DLD1 (cell line): Measurements from ENCODE around the gene RPS6KA5.
"Not testable (repeated sequence)": the region's sequence is repeated elsewhere in the genome, so short reads cannot be mapped to it uniquely, and the experiment has no call there.

ENCODE experiments used
- in situ Hi-C: cut with HindIII; loops from 2 replicates; pipeline ENCODE4 v1.10.0; 2017; ENCODE audit warnings: low sequenced_read_pairs

RPS6KA5 gene

GRCh38 chr14:91067186-91067585 lies 6.7 kb upstream of the RPS6KA5 start:
- in situ Hi-C loops: no loop called here

GRCh38 chr14:91065266-91065665 lies 4.8 kb upstream of the RPS6KA5 start:
- in situ Hi-C loops: no loop called here

- in situ Hi-C loops: no loop called here
These were observed 2.7 kb upstream of the RPS6KA5 start for GRCh38 chr14:91063119-91063518.

GRCh38 chr14:91062600-91062999 lies 2.2 kb upstream of the RPS6KA5 start:
- in situ Hi-C loops: no loop called here

- in situ Hi-C loops: no loop called here
These were observed 831 bp upstream of the RPS6KA5 start for GRCh38 chr14:91061056-91061887.

- in situ Hi-C loops: no loop called here
These were observed 678 bp downstream of the RPS6KA5 start for GRCh38 chr14:91059576-91060350.

- in situ Hi-C loops: no loop called here
These were observed 2.3 kb downstream of the RPS6KA5 start for GRCh38 chr14:91058042-91058581.

GRCh38 chr14:91056361-91056760 lies 4.1 kb downstream of the RPS6KA5 start:
- in situ Hi-C loops: no loop called here

- in situ Hi-C loops: no loop called here
These were observed 5.4 kb downstream of the RPS6KA5 start for GRCh38 chr14:91055016-91055415.

- in situ Hi-C loops: no loop called here
These were observed 11.8 kb downstream of the RPS6KA5 start for GRCh38 chr14:91048676-91049075.

- in situ Hi-C loops: no loop called here
These were observed 12.2 kb downstream of the RPS6KA5 start for GRCh38 chr14:91048265-91048664.

GRCh38 chr14:91047174-91047753 lies 13.2 kb downstream of the RPS6KA5 start:
- in situ Hi-C loops: no loop called here

GRCh38 chr14:91046488-91047072 lies 13.9 kb downstream of the RPS6KA5 start:
- in situ Hi-C loops: no loop called here

- in situ Hi-C loops: no loop called here
These were observed 19.0 kb downstream of the RPS6KA5 start for GRCh38 chr14:91041450-91041849.

GRCh38 chr14:91040545-91040944 lies 19.9 kb downstream of the RPS6KA5 start:
- in situ Hi-C loops: no loop called here

GRCh38 chr14:91038439-91038838 lies 22.0 kb downstream of the RPS6KA5 start:
- in situ Hi-C loops: no loop called here

GRCh38 chr14:91036741-91037469 lies 23.5 kb downstream of the RPS6KA5 start:
- in situ Hi-C loops: no loop called here

- in situ Hi-C loops: no loop called here
These were observed 24.6 kb downstream of the RPS6KA5 start for GRCh38 chr14:91035855-91036254.

GRCh38 chr14:91034379-91034778 lies 26.1 kb downstream of the RPS6KA5 start:
- in situ Hi-C loops: not testable (repeated sequence)

GRCh38 chr14:91032248-91032647 lies 28.2 kb downstream of the RPS6KA5 start:
- in situ Hi-C loops: no loop called here
